ENCODE measurements around the gene OSBPL8. TPM values are rescaled to one million over a fixed set of nuclear protein-coding genes. Genes with fewer than 3 reads are reported as not detected.

Gene OSBPL8
- total RNA-seq, 3 donors from 2014 or later (not counting 1 experiment from before 2014, with no cell fraction given), result 133 to 154 (median 138) TPM

DNA sequence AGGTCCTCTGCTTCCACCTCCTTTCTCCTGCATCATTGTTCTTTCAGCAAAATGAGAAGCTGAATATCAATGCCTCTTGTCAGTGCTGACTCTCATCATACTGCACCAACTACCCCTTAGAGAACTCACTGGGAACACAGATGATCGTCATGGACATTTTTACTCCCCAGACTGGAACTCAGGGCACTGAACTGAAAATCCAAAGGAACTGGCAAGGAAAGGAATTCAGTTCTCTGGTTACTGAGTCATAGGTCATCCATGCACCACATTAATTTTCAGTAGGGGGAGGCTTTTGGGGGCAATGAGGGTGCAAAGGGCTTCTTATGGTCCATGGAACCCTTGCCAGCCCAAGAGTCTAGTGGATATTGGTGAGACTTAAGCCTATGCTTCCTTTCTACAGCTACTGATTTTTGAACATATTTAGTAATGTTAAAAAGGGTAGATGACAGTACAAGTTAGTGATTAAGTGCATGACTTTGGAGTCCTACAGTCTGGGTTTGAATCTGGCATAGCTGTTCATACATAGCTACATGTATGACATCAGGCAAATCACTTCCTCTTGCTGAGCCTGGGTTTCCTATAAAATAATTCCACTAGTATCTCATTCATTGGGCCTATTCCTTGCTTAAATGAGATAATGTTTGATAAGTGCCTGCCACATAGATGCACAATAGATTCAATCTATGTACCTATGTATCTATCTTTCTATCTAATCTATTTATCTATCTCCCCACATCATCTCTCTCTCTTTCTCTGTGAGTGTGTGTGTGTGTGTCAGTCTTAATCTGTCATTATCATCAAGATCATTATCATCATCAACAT lies 240.6 kb downstream of the OSBPL8 start:
- Mint-ChIP-seq H3K4me1 (no peaks in the 10 kb centered on the region), H3K36me3 (no peaks in the 10 kb centered on the region), H3K27ac (no peak overlapping the region), H3K4me3 (no peak overlapping the region), H3K27me3 (ENCODE audit: low read depth in 2 of 2) (peaks cover 12 to 16% of the 10 kb centered on the region in 2 donors), H3K9me3 (no peaks in the 10 kb centered on the region)
- no peaks in the 10 kb centered on the region for H3K9me3 ChIP-seq (ENCODE audit: control insufficient read depth, insufficient read depth, low read length)
- DNase-seq (no peak), ATAC-seq (no peak)
- WGBS (ENCODE audit: insufficient coverage), result 100% methylated on average over 1 of the region's 1 CpG
- H3K27ac ChIP-seq (ENCODE audit: low read length), result no peak overlapping the region
- intact Hi-C loops (cut with micrococcal nuclease), result no loop called here
- no peaks in the 10 kb centered on the region for H3K36me3 ChIP-seq (ENCODE audit: control insufficient read depth, insufficient read depth, low read length)
- no peaks in the 10 kb centered on the region for H3K27me3 ChIP-seq (ENCODE audit: control insufficient read depth, insufficient read depth, low read length)
- no peak overlapping the region for H3K4me3 ChIP-seq (ENCODE audit: low read length)
- TF ChIP-seq, protein P1, sequence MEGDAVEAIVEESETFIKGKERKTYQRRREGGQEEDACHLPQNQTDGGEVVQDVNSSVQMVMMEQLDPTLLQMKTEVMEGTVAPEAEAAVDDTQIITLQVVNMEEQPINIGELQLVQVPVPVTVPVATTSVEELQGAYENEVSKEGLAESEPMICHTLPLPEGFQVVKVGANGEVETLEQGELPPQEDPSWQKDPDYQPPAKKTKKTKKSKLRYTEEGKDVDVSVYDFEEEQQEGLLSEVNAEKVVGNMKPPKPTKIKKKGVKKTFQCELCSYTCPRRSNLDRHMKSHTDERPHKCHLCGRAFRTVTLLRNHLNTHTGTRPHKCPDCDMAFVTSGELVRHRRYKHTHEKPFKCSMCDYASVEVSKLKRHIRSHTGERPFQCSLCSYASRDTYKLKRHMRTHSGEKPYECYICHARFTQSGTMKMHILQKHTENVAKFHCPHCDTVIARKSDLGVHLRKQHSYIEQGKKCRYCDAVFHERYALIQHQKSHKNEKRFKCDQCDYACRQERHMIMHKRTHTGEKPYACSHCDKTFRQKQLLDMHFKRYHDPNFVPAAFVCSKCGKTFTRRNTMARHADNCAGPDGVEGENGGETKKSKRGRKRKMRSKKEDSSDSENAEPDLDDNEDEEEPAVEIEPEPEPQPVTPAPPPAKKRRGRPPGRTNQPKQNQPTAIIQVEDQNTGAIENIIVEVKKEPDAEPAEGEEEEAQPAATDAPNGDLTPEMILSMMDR (IDR thresholded peaks at IDR 0.05), result no peak
- H3K4me1 ChIP-seq (ENCODE audit: control insufficient read depth, insufficient read depth, low read length), result no peaks in the 10 kb centered on the region

GRCh38 chr12:76317976-76318375 lies 241.6 kb downstream of the OSBPL8 start:
- no peak for ATAC-seq
- Mint-ChIP-seq H3K4me1 (no peaks in the 10 kb centered on the region), H3K9me3 (no peaks in the 10 kb centered on the region), H3K27ac (no peak overlapping the region), H3K36me3 (no peaks in the 10 kb centered on the region), H3K4me3 (no peak overlapping the region), H3K27me3 (ENCODE audit: low read depth in 2 of 2) (peaks cover 12 to 16% of the 10 kb centered on the region in 2 donors)
- Histone ChIP-seq H3K27me3 (ENCODE audit: control insufficient read depth, insufficient read depth, low read length) (no peaks in the 10 kb centered on the region), H3K27ac (ENCODE audit: low read length) (no peak overlapping the region), H3K36me3 (ENCODE audit: control insufficient read depth, insufficient read depth, low read length) (no peaks in the 10 kb centered on the region), H3K4me3 (ENCODE audit: low read length) (no peak overlapping the region), H3K4me1 (ENCODE audit: control insufficient read depth, insufficient read depth, low read length) (no peaks in the 10 kb centered on the region), H3K9me3 (ENCODE audit: control insufficient read depth, insufficient read depth, low read length) (no peaks in the 10 kb centered on the region)
- TF ChIP-seq, protein P1 (IDR thresholded peaks at IDR 0.05), result no peak
- intact Hi-C loops (cut with micrococcal nuclease), result no loop called here
- DNase-seq, result no peak
- 92% methylated on average over 1 of the region's 1 CpG for WGBS (ENCODE audit: insufficient coverage)

GRCh38 chr12:76316468-76316867 lies 243.1 kb downstream of the OSBPL8 start:
- ATAC-seq, result no peak
- WGBS (ENCODE audit: insufficient coverage), result 86% methylated on average over 6 of the region's 7 CpGs
- no peak overlapping the region for H3K27ac ChIP-seq (ENCODE audit: low read length)
- no peaks in the 10 kb centered on the region for H3K4me1 Mint-ChIP-seq
- no peak overlapping the region for H3K27ac Mint-ChIP-seq
- peaks cover 13 to 24% of the 10 kb centered on the region in 2 donors for H3K27me3 Mint-ChIP-seq (ENCODE audit: low read depth in 2 of 2)
- H3K36me3 ChIP-seq (ENCODE audit: control insufficient read depth, insufficient read depth, low read length), result no peaks in the 10 kb centered on the region
- no peaks in the 10 kb centered on the region for H3K9me3 Mint-ChIP-seq
- no peaks in the 10 kb centered on the region for H3K27me3 ChIP-seq (ENCODE audit: control insufficient read depth, insufficient read depth, low read length)
- H3K4me3 ChIP-seq (ENCODE audit: low read length), result no peak overlapping the region
- H3K9me3 ChIP-seq (ENCODE audit: control insufficient read depth, insufficient read depth, low read length), result no peaks in the 10 kb centered on the region
- no peak for DNase-seq
- H3K36me3 Mint-ChIP-seq, result no peaks in the 10 kb centered on the region
- no peak overlapping the region for H3K4me3 Mint-ChIP-seq
- no peaks in the 10 kb centered on the region for H3K4me1 ChIP-seq (ENCODE audit: control insufficient read depth, insufficient read depth, low read length)
- intact Hi-C loops (cut with micrococcal nuclease), result no loop called here
- TF ChIP-seq, protein P1 (IDR thresholded peaks at IDR 0.05), result no peak

All from natural killer cell (primary cell).